Activated gamma-delta T cell treated with anti-CD3 and anti-CD28 coated beads, Interleukin-2, amount 50 U/mL, for 16 hours (primary cell): Measurements from ENCODE around the gene CHST11.

ENCODE experiments used
- DNase-seq: peaks from one replicate; pipeline ENCODE4 v3.0.0-alpha.2; 2020; ENCODE audit warnings: low read depth

CHST11 gene

GRCh38 chr12:104673696-104674482, 217.1 kb downstream of the CHST11 start:
- no peak for DNase-seq

GRCh38 chr12:104676636-104677035, 219.9 kb downstream of the CHST11 start:
- DNase-seq = no peak

- no peak for DNase-seq
These were observed 220.8 kb downstream of the CHST11 start for GRCh38 chr12:104677441-104678089.

GRCh38 chr12:104680070-104680469, 223.3 kb downstream of the CHST11 start:
- DNase-seq = no peak

- no peak for DNase-seq
These were observed 223.7 kb downstream of the CHST11 start for GRCh38 chr12:104680491-104680890.

- no peak for DNase-seq
These were observed 224.4 kb downstream of the CHST11 start for GRCh38 chr12:104681012-104681690.

- DNase-seq = peak; percentile 72
These were observed 226.1 kb downstream of the CHST11 start for GRCh38 chr12:104682790-104683279.

GRCh38 chr12:104683831-104684503, 227.2 kb downstream of the CHST11 start:
- DNase-seq = no peak

GRCh38 chr12:104684884-104685283, 228.1 kb downstream of the CHST11 start:
- DNase-seq = no peak

- DNase-seq = no peak
These were observed 228.6 kb downstream of the CHST11 start for GRCh38 chr12:104685366-104685765.

GRCh38 chr12:104686196-104686595, 229.4 kb downstream of the CHST11 start:
- DNase-seq = no peak

- peak; percentile 34 for DNase-seq
These were observed 231.2 kb downstream of the CHST11 start for GRCh38 chr12:104687823-104688573.

GRCh38 chr12:104689635-104690034, 232.9 kb downstream of the CHST11 start:
- no peak for DNase-seq

GRCh38 chr12:104691721-104692556, 235.2 kb downstream of the CHST11 start:
- DNase-seq = no peak

- no peak for DNase-seq
These were observed 235.9 kb downstream of the CHST11 start for GRCh38 chr12:104692557-104693218.

GRCh38 chr12:104693493-104693892, 236.7 kb downstream of the CHST11 start:
- DNase-seq = no peak

GRCh38 chr12:104694161-104694560, 237.4 kb downstream of the CHST11 start:
- no peak for DNase-seq

GRCh38 chr12:104694711-104695110, 238.0 kb downstream of the CHST11 start:
- no peak for DNase-seq

GRCh38 chr12:104695453-104696148, 238.9 kb downstream of the CHST11 start:
- peak; percentile 75 for DNase-seq
